Naive thymus-derived CD8-positive, alpha-beta T cell (primary cell): ENCODE data around the gene TPCN1. TPM values are rescaled to one million over a fixed set of nuclear protein-coding genes. Genes with fewer than 3 reads are reported as not detected.

Experiments
- ATAC-seq, 2 donors: fragments of 150-1000 bp; cut with Tn5 transposase in 1 of 2; sonication (Bioruptor Pico), chemical (Tn5 transposase) in 1 of 2; 1 replicate in 1 of 2; 2 replicates in 1 of 2; pipeline ENCODE4 v1.10.0; 2021; ENCODE audit warnings: mild to moderate bottlenecking in 2 of 2, moderate library complexity in 2 of 2
- POLR2A ChIA-PET: fragments of 350-600 bp; sonication (Branson Sonifier 250); formaldehyde crosslinking; loops from one replicate; lab custom pipeline; 2021; ENCODE audit warnings: antibody characterized with exemption; lab: Charles Lee
- DNase-seq, 10 donors: peaks; one replicate each; pipeline versions ENCODE4 v3.0.0 to v3.0.0-alpha.2; 2020 to 2022
- H3K27ac Mint-ChIP-seq, 10 donors: one replicate each; pipeline ENCODE4 v1.8.0; 2020 to 2022; ENCODE audit warnings: mild to moderate bottlenecking in 10 of 10, mixed read lengths in 10 of 10, moderate library complexity in 4 of 10, inconsistent platforms in 1 of 10
- H3K27me3 Mint-ChIP-seq, 5 donors: one replicate each; pipeline ENCODE4 v1.8.0; 2021 to 2022; ENCODE audit warnings: mixed read lengths in 5 of 5
- H3K36me3 Mint-ChIP-seq, 3 donors: one replicate each; pipeline ENCODE4 v1.8.0; 2020 to 2022; ENCODE audit warnings: mixed read lengths in 3 of 3, mild to moderate bottlenecking in 2 of 3, inconsistent platforms in 1 of 3
- H3K4me1 Mint-ChIP-seq, 4 donors: one replicate each; pipeline ENCODE4 v1.8.0; 2021 to 2022; ENCODE audit warnings: mixed read lengths in 4 of 4
- H3K4me3 Mint-ChIP-seq, 10 donors: one replicate each; pipeline ENCODE4 v1.8.0; 2020 to 2022; ENCODE audit warnings: mild to moderate bottlenecking in 10 of 10, mixed read lengths in 10 of 10, moderate library complexity in 6 of 10, inconsistent platforms in 1 of 10
- H3K9me3 Mint-ChIP-seq, 9 donors: one replicate each; pipeline ENCODE4 v1.8.0; 2020 to 2022; ENCODE audit warnings: mixed read lengths in 9 of 9, mild to moderate bottlenecking in 3 of 9, inconsistent platforms in 1 of 9, moderate library complexity in 1 of 9
- polyA plus RNA-seq, 3 donors: library from polyadenylated mRNA; unstranded; fragments of 300-500 nt; fragmentation: Illumina TruSeq; gene quantifications; one replicate each; pipeline ENCODE4 v1.2.3, GENCODE V29; 2021
- total RNA-seq, 8 experiments: library from RNA in 2 of 8; stranded (reverse) in 2 of 8; gene quantifications; one replicate each; pipeline ENCODE4 v1.2.3 and lab custom pipeline; 2021 to 2026

Gene TPCN1
- total and polyA plus RNA-seq, 5 experiments from 2014 or later, result 6.7 to 83.0 (median 16.5) TPM

GRCh38 chr12:113230315-113231234 lies 9.3 kb downstream of the TPCN1 start:
- Mint-ChIP-seq H3K36me3 (peaks cover 9 to 42% (median 10%) of the 10 kb centered on the region in 3 donors), H3K9me3 (no peaks in the 10 kb centered on the region), H3K4me3 (peak overlapping the region in 8 of 10 donors; percentile 25 to 78 (median 50)), H3K27ac (peak overlapping the region in 4 of 10 donors; percentile 18 to 86 (median 80)), H3K4me1 (peaks cover 13 to 65% (median 55%) of the 10 kb centered on the region in 4 donors), H3K27me3 (no peaks in the 10 kb centered on the region)
- POLR2A ChIA-PET, result interaction anchor here (0.5 to 5.0 kb wide), 5 partner anchors 8 to 124 kb away, joined by 3 to 46 read pairs (median 6); partner anchors contain the start of genes DDX54, RITA1 and TPCN1
- no peak for DNase-seq
- ATAC-seq, result no peak

GRCh38 chr12:113231235-113232088 lies 10.2 kb downstream of the TPCN1 start:
- ATAC-seq, result no peak
- Mint-ChIP-seq H3K36me3 (peaks cover 9 to 45% (median 10%) of the 10 kb centered on the region in 3 donors), H3K9me3 (no peaks in the 10 kb centered on the region), H3K27me3 (no peaks in the 10 kb centered on the region), H3K27ac (peak overlapping the region in 1 of 10 donors; percentile 14), H3K4me1 (peaks cover 17 to 68% (median 59%) of the 10 kb centered on the region in 4 donors), H3K4me3 (peak overlapping the region in 2 of 10 donors; percentile 24 to 39)
- no peak for DNase-seq
- POLR2A ChIA-PET, result interaction anchor here (0.6 to 5.0 kb wide), 3 partner anchors 9 to 46 kb away, joined by 6 to 46 read pairs (median 10); partner anchors contain the start of genes DDX54, RITA1 and TPCN1

GRCh38 chr12:113232089-113232839 lies 11.0 kb downstream of the TPCN1 start:
- ATAC-seq (no peak), DNase-seq (no peak)
- Mint-ChIP-seq H3K9me3 (no peaks in the 10 kb centered on the region), H3K4me1 (peaks cover 19 to 72% (median 63%) of the 10 kb centered on the region in 4 donors), H3K27ac (peak overlapping the region in 9 of 10 donors; percentile 73 to 96 (median 94)), H3K4me3 (peak overlapping the region in 9 of 10 donors; percentile 73 to 92 (median 89)), H3K27me3 (no peaks in the 10 kb centered on the region), H3K36me3 (peaks cover 9 to 44% (median 10%) of the 10 kb centered on the region in 3 donors)
- POLR2A ChIA-PET, result interaction anchor here (0.8 to 5.0 kb wide), 4 partner anchors 10 to 37 kb away, joined by 3 to 46 read pairs (median 4); partner anchors contain the start of gene TPCN1

- DNase-seq, result peak; percentile 55 to 87 (median 80)
- H3K9me3 Mint-ChIP-seq, result no peaks in the 10 kb centered on the region
- H3K27ac Mint-ChIP-seq, result peak overlapping the region; percentile 73 to 96 (median 93)
- peaks cover 7 to 41% (median 9%) of the 10 kb centered on the region in 3 donors for H3K36me3 Mint-ChIP-seq
- peak overlapping the region; percentile 73 to 92 (median 90) for H3K4me3 Mint-ChIP-seq
- no peaks in the 10 kb centered on the region for H3K27me3 Mint-ChIP-seq
- ATAC-seq, result peak; percentile 96 to 97
- peaks cover 20 to 74% (median 63%) of the 10 kb centered on the region in 4 donors for H3K4me1 Mint-ChIP-seq
- POLR2A ChIA-PET, result interaction anchor here (0.5 to 5.0 kb wide), 6 partner anchors 10 to 43 kb away, joined by 3 to 46 read pairs (median 4); partner anchors contain the start of gene TPCN1
Observed at GRCh38 chr12:113232840-113233585, 11.7 kb downstream of the TPCN1 start.

- no peaks in the 10 kb centered on the region for H3K9me3 Mint-ChIP-seq
- DNase-seq (no peak), ATAC-seq (no peak)
- peaks cover 20 to 71% (median 55%) of the 10 kb centered on the region in 4 donors for H3K4me1 Mint-ChIP-seq
- peak overlapping the region in 5 of 10 donors; percentile 80 to 91 (median 90) for H3K4me3 Mint-ChIP-seq
- no peaks in the 10 kb centered on the region for H3K27me3 Mint-ChIP-seq
- H3K36me3 Mint-ChIP-seq, result peaks cover 5 to 40% (median 9%) of the 10 kb centered on the region in 3 donors
- POLR2A ChIA-PET, result no interaction called here
- H3K27ac Mint-ChIP-seq, result peak overlapping the region; percentile 41 to 96 (median 90)
Observed at GRCh38 chr12:113233967-113234366, 12.7 kb downstream of the TPCN1 start.

GRCh38 chr12:113234483-113234882 lies 13.2 kb downstream of the TPCN1 start:
- Mint-ChIP-seq H3K27ac (peak overlapping the region in 5 of 10 donors; percentile 7 to 94 (median 85)), H3K9me3 (no peaks in the 10 kb centered on the region), H3K4me3 (peak overlapping the region in 1 of 10 donors; percentile 80), H3K36me3 (peaks cover 8 to 43% (median 9%) of the 10 kb centered on the region in 3 donors), H3K4me1 (peaks cover 22 to 71% (median 52%) of the 10 kb centered on the region in 4 donors), H3K27me3 (no peaks in the 10 kb centered on the region)
- no peak for DNase-seq
- ATAC-seq, result no peak
- POLR2A ChIA-PET, result no interaction called here

- no peak for DNase-seq
- Mint-ChIP-seq H3K4me3 (no peak overlapping the region), H3K36me3 (peaks cover 4 to 42% (median 10%) of the 10 kb centered on the region in 3 donors), H3K27ac (peak overlapping the region in 5 of 10 donors; percentile 7 to 60 (median 35)), H3K4me1 (peaks cover 23 to 69% (median 44%) of the 10 kb centered on the region in 4 donors), H3K9me3 (no peaks in the 10 kb centered on the region), H3K27me3 (no peaks in the 10 kb centered on the region)
- no peak for ATAC-seq
- POLR2A ChIA-PET, result interaction anchor here (0.7 to 0.8 kb wide), 2 partner anchors 14 to 18 kb away, joined by 3 read pairs; no protein-coding TSS in a partner anchor
Observed at GRCh38 chr12:113235976-113236375, 14.7 kb downstream of the TPCN1 start.

- Mint-ChIP-seq H3K4me3 (no peak overlapping the region), H3K36me3 (peaks cover 4 to 48% (median 10%) of the 10 kb centered on the region in 3 donors), H3K27me3 (no peaks in the 10 kb centered on the region), H3K27ac (peak overlapping the region in 4 of 10 donors; percentile 2 to 57 (median 18)), H3K4me1 (peaks cover 25 to 65% (median 45%) of the 10 kb centered on the region in 4 donors), H3K9me3 (no peaks in the 10 kb centered on the region)
- no peak for ATAC-seq
- POLR2A ChIA-PET, result no interaction called here
- no peak for DNase-seq
Observed at GRCh38 chr12:113236539-113237399, 15.5 kb downstream of the TPCN1 start.

GRCh38 chr12:113237748-113238147 lies 16.5 kb downstream of the TPCN1 start:
- Mint-ChIP-seq H3K9me3 (no peaks in the 10 kb centered on the region), H3K4me1 (peaks cover 25 to 59% (median 38%) of the 10 kb centered on the region in 4 donors), H3K4me3 (no peak overlapping the region), H3K27me3 (no peaks in the 10 kb centered on the region), H3K27ac (peak overlapping the region in 4 of 10 donors; percentile 28 to 40 (median 33)), H3K36me3 (peaks cover 4 to 57% (median 10%) of the 10 kb centered on the region in 3 donors)
- no peak for ATAC-seq
- POLR2A ChIA-PET, result interaction anchor here (0.6 to 1.4 kb wide), 2 partner anchors 11 to 69 kb away, joined by 3 to 9 read pairs; no protein-coding TSS in a partner anchor
- no peak for DNase-seq

GRCh38 chr12:113238309-113238708 lies 17.0 kb downstream of the TPCN1 start:
- no peak for ATAC-seq
- no peak for DNase-seq
- H3K4me1 Mint-ChIP-seq, result peaks cover 21 to 53% (median 33%) of the 10 kb centered on the region in 4 donors
- no peaks in the 10 kb centered on the region for H3K27me3 Mint-ChIP-seq
- H3K27ac Mint-ChIP-seq, result peak overlapping the region in 2 of 10 donors; percentile 14 to 35
- H3K36me3 Mint-ChIP-seq, result peaks cover 0 to 57% (median 8%) of the 10 kb centered on the region in 3 donors
- POLR2A ChIA-PET, result interaction anchor here (0.6 to 1.4 kb wide), 2 partner anchors 12 to 69 kb away, joined by 3 to 9 read pairs; no protein-coding TSS in a partner anchor
- no peaks in the 10 kb centered on the region for H3K9me3 Mint-ChIP-seq
- no peak overlapping the region for H3K4me3 Mint-ChIP-seq
